ENCODE results near the gene CBLN1.
A peak's percentile ranks its signal among the peaks of the same experiment; 100 is the strongest.

CBLN1 gene

DNA sequence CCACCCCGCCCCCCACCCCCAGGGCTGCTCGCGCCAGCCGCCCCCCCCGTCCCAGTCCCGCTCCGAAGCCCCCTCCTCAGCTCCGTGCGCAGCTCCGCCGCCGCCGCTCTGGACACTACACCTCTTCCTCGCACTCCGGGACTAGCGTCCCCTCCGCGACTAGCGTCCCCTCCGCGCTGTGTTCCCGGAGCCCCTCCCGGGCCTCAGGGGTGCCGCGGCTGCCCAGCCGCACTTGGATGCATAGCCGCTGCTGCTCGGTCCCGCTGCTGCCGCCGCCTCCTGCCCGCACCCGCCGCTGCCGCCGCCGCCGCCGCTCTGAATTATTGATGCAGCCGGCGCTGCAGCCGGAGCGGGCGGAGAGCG, at the start of gene CBLN1:
Gene CBLN1 (minus strand): TSS at position 359 of the 363 bp plus-strand sequence. CDS start 373 bp downstream, outside the sequence.
- DNase-seq (ENCODE audit: low spot score), result no peak

DNA sequence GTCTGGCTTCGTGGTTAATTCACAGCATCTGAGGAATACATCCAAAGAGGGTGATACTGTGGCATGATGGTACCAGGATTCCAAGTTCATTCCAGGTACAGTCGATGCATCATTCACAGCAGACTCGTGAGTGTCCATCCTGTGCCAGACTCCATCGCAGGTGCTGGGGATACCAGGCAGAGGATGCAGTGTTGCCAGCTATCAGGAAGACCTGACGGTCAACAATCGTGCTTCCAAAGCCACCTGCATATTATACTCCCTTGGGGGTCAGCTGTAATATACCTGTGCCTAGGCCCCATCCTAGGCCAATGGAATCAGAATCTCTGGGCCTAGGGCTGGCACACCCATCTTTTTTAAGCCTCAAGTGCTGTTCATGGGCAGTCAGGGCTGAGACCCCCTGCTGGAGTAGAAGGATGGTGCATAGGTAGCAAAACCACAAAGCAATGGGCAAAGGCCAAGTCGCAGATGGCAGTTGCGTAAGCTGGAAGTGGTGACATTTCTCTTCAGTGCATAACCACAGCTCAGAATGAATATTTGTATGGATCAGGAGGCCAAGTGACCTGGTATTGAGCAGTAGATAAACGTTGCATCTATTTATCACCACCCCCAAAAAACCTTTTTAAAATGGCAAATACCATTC, 49.0 kb upstream of the CBLN1 start:
- no peak for DNase-seq (ENCODE audit: low spot score)

GRCh38 chr16:49328325-49328724, 46.7 kb upstream of the CBLN1 start:
- DNase-seq (ENCODE audit: low spot score), result no peak

- DNase-seq (ENCODE audit: low spot score), result no peak
Measured at GRCh38 chr16:49327466-49327865, 45.8 kb upstream of the CBLN1 start.

- no peak for DNase-seq (ENCODE audit: low spot score)
Measured at GRCh38 chr16:49324703-49325102, 43.1 kb upstream of the CBLN1 start.

GRCh38 chr16:49315602-49316001, 34.0 kb upstream of the CBLN1 start:
- no peak for DNase-seq (ENCODE audit: low spot score)

- DNase-seq (ENCODE audit: low spot score), result no peak
Measured at GRCh38 chr16:49312389-49312985, 30.8 kb upstream of the CBLN1 start.

- DNase-seq (ENCODE audit: low spot score), result no peak
Measured at GRCh38 chr16:49311823-49312222, 30.2 kb upstream of the CBLN1 start.

DNA sequence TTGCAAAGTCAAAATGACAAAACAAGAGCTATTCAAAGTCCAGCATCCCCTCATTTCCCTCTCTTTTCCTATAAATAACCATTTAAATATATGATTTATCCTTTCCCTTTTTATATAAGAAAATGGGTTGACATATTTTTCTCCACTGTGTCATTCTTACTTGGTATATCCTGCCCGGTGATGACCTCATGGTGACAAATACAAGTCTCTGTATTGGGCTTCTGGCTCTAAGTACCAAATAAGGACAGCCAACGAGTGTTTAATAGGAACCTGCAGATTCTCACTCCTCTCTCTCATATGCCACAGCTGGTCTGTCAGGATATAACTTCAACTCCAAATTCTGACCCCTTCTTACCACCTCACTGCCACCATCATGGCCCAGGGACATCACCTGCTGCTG, 25.5 kb upstream of the CBLN1 start:
- DNase-seq (ENCODE audit: low spot score), result no peak

DNA sequence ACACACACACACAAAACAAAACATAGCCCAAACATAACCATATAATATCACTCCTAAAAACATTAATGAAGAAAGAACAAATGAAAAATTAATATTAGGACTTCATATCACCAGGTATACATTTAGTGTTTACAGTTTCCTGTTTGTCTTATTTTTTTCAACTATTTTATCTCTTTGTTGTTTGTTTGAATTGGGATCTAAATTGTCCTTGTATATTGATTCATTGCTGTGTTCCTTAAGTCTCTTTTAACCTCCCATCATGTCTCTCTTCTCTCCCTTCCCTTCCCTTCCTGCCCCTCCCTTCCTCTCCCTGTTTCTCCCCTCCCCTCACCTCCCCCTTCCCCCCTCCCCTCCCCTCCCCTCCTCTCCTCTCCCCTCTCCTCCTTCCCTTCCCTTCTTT, 23.8 kb upstream of the CBLN1 start:
- no peak for DNase-seq (ENCODE audit: low spot score)

- no peak for DNase-seq (ENCODE audit: low spot score)
Measured at GRCh38 chr16:49292413-49292812, 10.8 kb upstream of the CBLN1 start.

DNA sequence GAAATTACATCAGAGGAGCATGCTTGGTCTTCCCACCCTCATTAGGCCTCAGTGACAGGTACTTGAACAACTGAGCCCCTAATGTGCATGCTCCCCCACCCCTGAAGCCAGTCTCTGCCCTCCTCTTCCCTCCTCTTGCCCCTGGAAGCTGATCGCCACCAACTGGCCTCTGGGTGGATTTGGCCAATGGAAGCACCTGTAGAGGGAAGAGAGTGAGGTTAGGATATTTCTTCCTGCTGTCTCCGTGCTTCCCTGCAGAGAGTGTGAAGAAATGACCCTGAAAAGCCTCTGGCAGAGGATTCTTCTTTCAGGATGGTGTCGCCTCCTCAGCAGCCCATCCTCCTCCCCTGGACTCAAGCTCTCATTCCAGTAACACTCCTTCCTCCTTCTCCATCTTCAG, 5.9 kb upstream of the CBLN1 start:
- DNase-seq (ENCODE audit: low spot score), result no peak

DNA sequence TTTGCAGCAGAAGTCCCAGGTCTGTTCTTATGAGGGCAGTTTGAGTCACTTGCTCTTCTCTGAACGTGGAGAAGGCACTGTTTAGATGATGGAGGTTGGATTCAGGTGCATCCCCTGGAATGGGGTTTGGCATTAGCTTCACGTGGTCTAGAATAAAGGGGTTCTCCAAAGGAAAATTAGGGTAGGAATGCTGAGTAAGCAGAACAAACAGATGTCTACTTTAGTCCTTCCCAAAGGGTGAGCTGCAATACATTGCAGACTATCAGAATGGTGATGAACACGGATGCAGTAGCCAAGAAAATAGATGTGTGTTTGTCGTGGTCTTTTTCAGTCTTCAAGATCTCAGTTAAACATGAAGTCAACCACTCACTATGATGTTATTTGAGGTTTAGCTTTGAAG, 3.3 kb upstream of the CBLN1 start:
- DNase-seq (ENCODE audit: low spot score), result no peak

DNA sequence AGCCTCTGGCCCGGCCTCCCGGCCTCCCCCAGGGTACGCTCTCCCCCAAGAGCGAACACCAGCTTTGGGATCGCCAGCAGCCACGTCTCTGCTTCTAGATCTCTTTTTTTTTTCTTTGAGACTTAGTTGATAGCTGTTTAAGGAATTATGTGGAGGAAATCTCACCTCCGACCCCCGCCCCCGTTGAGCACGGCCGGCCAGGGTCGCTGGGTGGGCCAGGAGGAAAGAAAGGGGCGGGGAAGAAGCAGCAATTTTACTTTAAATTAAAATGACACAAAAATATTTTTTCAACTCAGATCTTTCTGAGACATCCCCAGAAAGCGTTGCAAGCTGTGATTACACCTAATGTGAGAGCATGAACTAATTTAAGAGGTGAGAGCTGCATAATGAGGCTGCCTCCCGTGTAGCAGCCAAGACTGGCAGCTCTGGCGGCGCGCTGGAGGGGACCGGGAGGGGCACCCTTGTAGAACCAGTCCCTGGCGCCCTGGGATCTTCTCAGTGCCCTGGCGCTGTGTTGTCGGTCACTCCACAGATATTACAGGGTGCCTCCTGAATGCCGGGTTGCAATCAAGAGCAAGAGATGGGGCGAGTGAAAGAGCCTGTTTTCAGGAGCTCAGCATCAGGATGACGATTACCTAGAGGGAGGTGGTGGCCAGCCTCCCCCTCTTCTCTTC, 1.9 kb upstream of the CBLN1 start:
- DNase-seq (ENCODE audit: low spot score), result no peak

GRCh38 chr16:49282690-49283375, 1.2 kb upstream of the CBLN1 start:
- DNase-seq (ENCODE audit: low spot score), result no peak

GRCh38 chr16:49281843-49282642, 405 bp upstream of the CBLN1 start:
- DNase-seq (ENCODE audit: low spot score), result peak; percentile 2

GRCh38 chr16:49280841-49281371, 732 bp downstream of the CBLN1 start:
- DNase-seq (ENCODE audit: low spot score), result no peak

DNA sequence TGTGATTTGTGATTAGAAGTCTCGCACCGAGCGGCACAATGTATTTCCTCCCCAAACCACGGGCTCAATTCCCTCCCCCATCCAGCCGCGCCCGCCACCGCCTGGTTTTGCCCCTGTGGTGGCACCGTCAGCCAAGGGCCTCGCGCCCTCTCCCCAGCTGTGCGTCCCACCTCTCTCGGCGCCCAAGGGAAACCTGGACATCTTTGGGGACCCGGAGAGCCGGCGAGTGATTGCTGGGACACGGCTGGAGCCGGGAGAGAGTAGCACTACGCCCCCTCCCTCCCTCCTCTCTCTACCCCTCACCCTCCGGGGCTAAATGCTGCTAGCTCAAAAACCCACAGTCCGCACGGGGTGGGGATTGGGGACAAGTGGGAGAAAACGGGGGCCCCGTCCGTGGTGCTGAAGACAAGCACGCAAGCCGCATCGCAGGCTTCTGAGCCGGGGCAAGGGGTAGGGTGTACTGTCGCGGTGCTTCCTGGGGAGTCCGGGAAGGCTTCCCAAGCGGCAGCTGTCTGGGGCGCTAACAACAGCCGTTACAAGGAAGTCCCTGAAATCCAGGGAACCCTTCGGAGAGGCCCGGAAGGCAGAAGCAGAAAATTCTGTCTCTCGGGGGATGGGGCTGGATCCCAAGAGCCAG, 1.4 kb downstream of the CBLN1 start:
- DNase-seq (ENCODE audit: low spot score), result no peak

- DNase-seq (ENCODE audit: low spot score), result no peak
Measured at GRCh38 chr16:49278944-49279725, 2.5 kb downstream of the CBLN1 start.

DNA sequence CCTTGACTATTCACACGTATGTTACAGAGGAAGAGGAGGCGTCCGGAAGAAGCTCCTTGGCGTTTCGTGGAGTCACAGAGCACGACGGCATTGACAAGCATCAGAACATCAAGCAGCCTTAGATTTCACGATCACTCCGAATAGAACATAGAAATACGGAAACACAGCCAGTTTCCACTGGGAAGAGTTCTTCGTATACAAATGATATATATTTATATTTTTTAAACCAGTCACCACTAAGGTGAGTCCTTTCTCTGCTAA, 3.1 kb downstream of the CBLN1 start:
- no peak for DNase-seq (ENCODE audit: low spot score)
